HFFc6 (cell line): Measurements from ENCODE around the gene DOCK4. TPM values are rescaled to one million over a fixed set of nuclear protein-coding genes. Genes with fewer than 3 reads are reported as not detected.
"Not testable (repeated sequence)": the region's sequence is repeated elsewhere in the genome, so short reads cannot be mapped to it uniquely, and the experiment has no call there.

Source experiments
- DNase-seq: peaks from one replicate; pipeline ENCODE4 v3.0.0-alpha.2; 2018
- H3K27ac Mint-ChIP-seq: 2 replicates; pipeline ENCODE4 v1.8.0; 2020; ENCODE audit warnings: mild to moderate bottlenecking, mixed read lengths
- H3K27me3 Mint-ChIP-seq: 2 replicates; pipeline ENCODE4 v1.8.0; 2021; ENCODE audit warnings: mild to moderate bottlenecking, moderate library complexity, mixed read lengths; ENCODE audit not compliant: insufficient read depth
- H3K36me3 Mint-ChIP-seq: 2 replicates; pipeline ENCODE4 v1.8.0; 2021; ENCODE audit warnings: low read depth, mixed read lengths
- H3K4me1 Mint-ChIP-seq: 2 replicates; pipeline ENCODE4 v1.8.0; 2020; ENCODE audit warnings: low read depth, mixed read lengths
- H3K4me3 Mint-ChIP-seq: 2 replicates; pipeline ENCODE4 v1.8.0; 2020; ENCODE audit warnings: mild to moderate bottlenecking, moderate library complexity, mixed read lengths
- H3K9me3 Mint-ChIP-seq: 2 replicates; pipeline ENCODE4 v1.8.0; 2020; ENCODE audit warnings: mild to moderate bottlenecking, mixed read lengths
- CTCF ChIP-seq: fragments of 200-600 bp; sonication (generic); IDR thresholded peaks from 2 replicates; pipeline ENCODE4 v1.5.0; 2021; ENCODE audit warnings: antibody characterized with exemption, mild to moderate bottlenecking
- total RNA-seq, 6 experiments: library from RNA; stranded (reverse); fragmentation: NEBNext Ultra II Directional; extraction: Animal tissue kit (Norgen Biotek cat#: 25700); gene quantifications; 2 replicates in 1 of 6; 3 replicates in 5 of 6; pipeline ENCODE4 v1.2.3, GENCODE V29; 2021

Gene DOCK4
- total RNA-seq, 6 experiments from 2014 or later = 2.2 to 3.9 (median 3.3) TPM

- no peak for TF ChIP-seq CTCF
- Mint-ChIP-seq H3K27ac (no peak overlapping the region), H3K4me1 (peaks cover 21% of the 10 kb centered on the region), H3K36me3 (no peaks in the 10 kb centered on the region; the same call in 1 of the 2 replicates), H3K9me3 (no peaks in the 10 kb centered on the region), H3K4me3 (no peak overlapping the region), H3K27me3 (no peaks in the 10 kb centered on the region)
- no peak for DNase-seq
Measured at GRCh38 chr7:112134039-112134438, 72.2 kb downstream of the DOCK4 start.

GRCh38 chr7:112133328-112133727, 72.9 kb downstream of the DOCK4 start:
- peaks cover 21% of the 10 kb centered on the region for H3K4me1 Mint-ChIP-seq
- no peak for TF ChIP-seq CTCF
- H3K36me3 Mint-ChIP-seq = no peaks in the 10 kb centered on the region; the same call in 1 of the 2 replicates
- DNase-seq = no peak
- H3K4me3 Mint-ChIP-seq = no peak overlapping the region
- no peaks in the 10 kb centered on the region for H3K9me3 Mint-ChIP-seq
- H3K27ac Mint-ChIP-seq = no peak overlapping the region
- no peaks in the 10 kb centered on the region for H3K27me3 Mint-ChIP-seq

- H3K36me3 Mint-ChIP-seq = no peaks in the 10 kb centered on the region; the same call in 1 of the 2 replicates
- H3K4me3 Mint-ChIP-seq = no peak overlapping the region
- H3K9me3 Mint-ChIP-seq = no peaks in the 10 kb centered on the region
- DNase-seq = no peak
- H3K27ac Mint-ChIP-seq = no peak overlapping the region
- peaks cover 21% of the 10 kb centered on the region for H3K4me1 Mint-ChIP-seq
- H3K27me3 Mint-ChIP-seq = no peaks in the 10 kb centered on the region
- no peak for TF ChIP-seq CTCF
Measured at GRCh38 chr7:112132051-112132694, 74.0 kb downstream of the DOCK4 start.

- H3K4me1 Mint-ChIP-seq = peaks cover 21% of the 10 kb centered on the region
- no peak for DNase-seq
- H3K36me3 Mint-ChIP-seq = no peaks in the 10 kb centered on the region; the same call in 1 of the 2 replicates
- H3K27me3 Mint-ChIP-seq = peaks cover 1% of the 10 kb centered on the region; the same call in 1 of the 2 replicates
- no peaks in the 10 kb centered on the region for H3K9me3 Mint-ChIP-seq
- no peak for TF ChIP-seq CTCF
- no peak overlapping the region for H3K4me3 Mint-ChIP-seq
- no peak overlapping the region for H3K27ac Mint-ChIP-seq
Measured at GRCh38 chr7:112130729-112131410, 75.3 kb downstream of the DOCK4 start.

GRCh38 chr7:112129655-112130323, 76.4 kb downstream of the DOCK4 start:
- Mint-ChIP-seq H3K36me3 (no peaks in the 10 kb centered on the region; the same call in 1 of the 2 replicates), H3K9me3 (no peaks in the 10 kb centered on the region), H3K4me3 (no peak overlapping the region), H3K4me1 (peaks cover 21% of the 10 kb centered on the region), H3K27ac (no peak overlapping the region), H3K27me3 (peaks cover 1% of the 10 kb centered on the region; the same call in 1 of the 2 replicates)
- no peak for DNase-seq
- no peak for TF ChIP-seq CTCF

GRCh38 chr7:112128461-112129425, 77.5 kb downstream of the DOCK4 start:
- DNase-seq, H3K9me3 Mint-ChIP-seq, H3K36me3 Mint-ChIP-seq, H3K4me3 Mint-ChIP-seq, H3K27me3 Mint-ChIP-seq, H3K27ac Mint-ChIP-seq: not testable (repeated sequence)
- peaks cover 21% of the 10 kb centered on the region for H3K4me1 Mint-ChIP-seq

- not testable (repeated sequence) for H3K27ac Mint-ChIP-seq, DNase-seq, H3K4me3 Mint-ChIP-seq, H3K27me3 Mint-ChIP-seq, H3K9me3 Mint-ChIP-seq, H3K36me3 Mint-ChIP-seq
- peaks cover 20% of the 10 kb centered on the region for H3K4me1 Mint-ChIP-seq
Measured at GRCh38 chr7:112128041-112128440, 78.2 kb downstream of the DOCK4 start.
